Measurements from ENCODE around the gene WNT8A.

GRCh38 chr5:138064526-138064925, 19.3 kb upstream of the WNT8A start:
- TF ChIP-seq, protein P1, sequence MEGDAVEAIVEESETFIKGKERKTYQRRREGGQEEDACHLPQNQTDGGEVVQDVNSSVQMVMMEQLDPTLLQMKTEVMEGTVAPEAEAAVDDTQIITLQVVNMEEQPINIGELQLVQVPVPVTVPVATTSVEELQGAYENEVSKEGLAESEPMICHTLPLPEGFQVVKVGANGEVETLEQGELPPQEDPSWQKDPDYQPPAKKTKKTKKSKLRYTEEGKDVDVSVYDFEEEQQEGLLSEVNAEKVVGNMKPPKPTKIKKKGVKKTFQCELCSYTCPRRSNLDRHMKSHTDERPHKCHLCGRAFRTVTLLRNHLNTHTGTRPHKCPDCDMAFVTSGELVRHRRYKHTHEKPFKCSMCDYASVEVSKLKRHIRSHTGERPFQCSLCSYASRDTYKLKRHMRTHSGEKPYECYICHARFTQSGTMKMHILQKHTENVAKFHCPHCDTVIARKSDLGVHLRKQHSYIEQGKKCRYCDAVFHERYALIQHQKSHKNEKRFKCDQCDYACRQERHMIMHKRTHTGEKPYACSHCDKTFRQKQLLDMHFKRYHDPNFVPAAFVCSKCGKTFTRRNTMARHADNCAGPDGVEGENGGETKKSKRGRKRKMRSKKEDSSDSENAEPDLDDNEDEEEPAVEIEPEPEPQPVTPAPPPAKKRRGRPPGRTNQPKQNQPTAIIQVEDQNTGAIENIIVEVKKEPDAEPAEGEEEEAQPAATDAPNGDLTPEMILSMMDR (IDR thresholded peaks at IDR 0.05): no peak
- no peak for TF ChIP-seq TCF7L2 (IDR thresholded peaks at IDR 0.05; ENCODE audit: low read depth, low read length)
